Measurements from ENCODE around the gene BCKDHB.

BCKDHB gene

GRCh38 chr6:80154160-80154559 lies 47.7 kb downstream of the BCKDHB start:
- no peak for DNase-seq

- DNase-seq = no peak
These were observed 49.8 kb downstream of the BCKDHB start for GRCh38 chr6:80156221-80156620.

GRCh38 chr6:80158478-80158989 lies 52.1 kb downstream of the BCKDHB start:
- DNase-seq = no peak

GRCh38 chr6:80161434-80161833 lies 55.0 kb downstream of the BCKDHB start:
- peak; percentile 21 for DNase-seq

- no peak for DNase-seq
These were observed 57.3 kb downstream of the BCKDHB start for GRCh38 chr6:80163754-80164187.

GRCh38 chr6:80165143-80165542 lies 58.7 kb downstream of the BCKDHB start:
- no peak for DNase-seq

GRCh38 chr6:80165819-80166218 lies 59.3 kb downstream of the BCKDHB start:
- DNase-seq = no peak

GRCh38 chr6:80170433-80170832 lies 64.0 kb downstream of the BCKDHB start:
- DNase-seq = no peak

- no peak for DNase-seq
These were observed 66.9 kb downstream of the BCKDHB start for GRCh38 chr6:80173411-80173810.

- DNase-seq = no peak
These were observed 68.6 kb downstream of the BCKDHB start for GRCh38 chr6:80174900-80175572.

GRCh38 chr6:80179695-80180094 lies 73.2 kb downstream of the BCKDHB start:
- DNase-seq = no peak

GRCh38 chr6:80181352-80182081 lies 75.0 kb downstream of the BCKDHB start:
- DNase-seq = no peak

GRCh38 chr6:80182308-80182707 lies 75.8 kb downstream of the BCKDHB start:
- DNase-seq = no peak

GRCh38 chr6:80183019-80183795 lies 76.7 kb downstream of the BCKDHB start:
- DNase-seq = no peak

GRCh38 chr6:80185492-80185891 lies 79.0 kb downstream of the BCKDHB start:
- DNase-seq = no peak

GRCh38 chr6:80186082-80186481 lies 79.6 kb downstream of the BCKDHB start:
- DNase-seq = no peak

- no peak for DNase-seq
These were observed 90.4 kb downstream of the BCKDHB start for GRCh38 chr6:80196906-80197305.

- DNase-seq = no peak
These were observed 91.0 kb downstream of the BCKDHB start for GRCh38 chr6:80197474-80197873.

GRCh38 chr6:80197986-80198385 lies 91.5 kb downstream of the BCKDHB start:
- DNase-seq = no peak

- no peak for DNase-seq
These were observed 96.8 kb downstream of the BCKDHB start for GRCh38 chr6:80203283-80203682.

GRCh38 chr6:80205404-80205803 lies 98.9 kb downstream of the BCKDHB start:
- DNase-seq = no peak

GRCh38 chr6:80206758-80207157 lies 100.3 kb downstream of the BCKDHB start:
- DNase-seq = no peak

GRCh38 chr6:80209430-80209829 lies 103.0 kb downstream of the BCKDHB start:
- DNase-seq = no peak

- DNase-seq = peak; percentile 40
These were observed 104.1 kb downstream of the BCKDHB start for GRCh38 chr6:80210618-80211017.

Measured in retina (tissue), 1 donor.